HL-60 (cell line): ENCODE data around the gene ARMC9.

Experiments used
- DNase-seq, 2 experiments: peaks; one replicate each; pipeline ENCODE4 v3.0.0-alpha.2; 2010 to 2020; ENCODE audit warnings: low read depth in 1 of 2, low spot score in 1 of 2
- H3K27ac ChIP-seq: fragments of 250-450 bp; sonication (Bioruptor Pico); replicated peaks from 2 replicates; pipeline ENCODE4 v1.5.1; 2020; ENCODE audit warnings: mild to moderate bottlenecking, moderate library complexity
- H3K27me3 ChIP-seq: fragments of 250-450 bp; sonication (Bioruptor Pico); 2 replicates; pipeline ENCODE4 v1.5.1; 2021; ENCODE audit warnings: mild to moderate bottlenecking, moderate library complexity; ENCODE audit not compliant: insufficient read depth, poor library complexity, severe bottlenecking
- H3K4me3 ChIP-seq: replicated peaks from 2 replicates; pipeline ENCODE4 v1.5.1; 2011; ENCODE audit warnings: mild to moderate bottlenecking, control low read depth, low read length; ENCODE audit not compliant: insufficient read depth
- GABPA ChIP-seq: IDR thresholded peaks from 2 replicates; pipeline ENCODE4 v1.6.1; 2012; ENCODE audit warnings: low read depth
- POLR2AphosphoS5 ChIP-seq: IDR thresholded peaks from 2 replicates; pipeline ENCODE4 v1.6.1; 2012; ENCODE audit warnings: low read depth
- SPI1 ChIP-seq: IDR thresholded peaks from 2 replicates; pipeline ENCODE4 v1.6.1; 2012; ENCODE audit warnings: low read depth, mild to moderate bottlenecking, borderline replicate concordance
- TF ChIP-seq, protein P1 (sequence below): IDR thresholded peaks from 2 replicates; pipeline ENCODE4 v1.6.1; 2012; ENCODE audit warnings: low read depth; ENCODE audit not compliant: insufficient replicate concordance
- TF ChIP-seq, protein P2 (sequence below): IDR thresholded peaks from one replicate; pipeline ENCODE4 v1.5.1; 2011; ENCODE audit warnings: low read length, control low read depth, inconsistent platforms; ENCODE audit not compliant: insufficient read depth

ARMC9 gene

DNA sequence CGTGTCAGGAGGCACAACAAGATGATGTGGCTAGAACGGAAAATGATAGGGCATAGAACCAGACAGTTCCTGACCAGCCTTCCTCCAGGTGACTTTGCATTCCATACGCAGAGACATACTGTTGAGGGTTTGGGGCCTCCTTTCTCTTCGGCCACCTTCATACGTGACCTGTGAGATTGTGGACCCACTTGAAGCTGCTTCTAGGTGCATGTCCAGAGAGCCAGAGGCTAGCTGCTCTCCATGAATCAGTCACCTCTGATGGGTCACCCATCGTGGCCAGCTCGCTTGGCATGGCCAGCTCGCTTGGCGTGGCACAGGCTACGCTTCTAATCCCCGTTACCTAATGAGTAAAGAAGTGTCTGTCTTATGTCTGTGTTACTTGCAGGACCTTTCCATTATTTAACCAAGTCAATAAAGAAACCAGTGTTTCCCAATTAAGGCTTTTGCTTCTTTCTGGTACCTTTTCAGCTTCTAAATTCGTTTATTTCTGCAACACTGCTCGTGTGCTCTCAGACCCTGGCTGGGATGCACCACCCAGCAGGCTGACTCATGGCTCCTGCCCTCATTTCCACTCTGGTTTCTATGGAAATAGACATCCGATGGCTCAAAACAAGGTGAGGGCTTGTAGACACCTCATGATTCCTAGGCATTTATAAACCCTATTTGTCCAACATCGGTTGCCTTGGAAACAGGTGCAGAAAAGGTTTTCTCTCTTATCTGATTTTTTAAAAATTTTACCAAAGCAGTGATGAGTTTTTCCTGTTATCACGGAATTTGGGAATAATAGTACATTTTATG is 110.4 kb downstream of the ARMC9 start:
- DNase-seq: no peak
- TF ChIP-seq, protein P1, sequence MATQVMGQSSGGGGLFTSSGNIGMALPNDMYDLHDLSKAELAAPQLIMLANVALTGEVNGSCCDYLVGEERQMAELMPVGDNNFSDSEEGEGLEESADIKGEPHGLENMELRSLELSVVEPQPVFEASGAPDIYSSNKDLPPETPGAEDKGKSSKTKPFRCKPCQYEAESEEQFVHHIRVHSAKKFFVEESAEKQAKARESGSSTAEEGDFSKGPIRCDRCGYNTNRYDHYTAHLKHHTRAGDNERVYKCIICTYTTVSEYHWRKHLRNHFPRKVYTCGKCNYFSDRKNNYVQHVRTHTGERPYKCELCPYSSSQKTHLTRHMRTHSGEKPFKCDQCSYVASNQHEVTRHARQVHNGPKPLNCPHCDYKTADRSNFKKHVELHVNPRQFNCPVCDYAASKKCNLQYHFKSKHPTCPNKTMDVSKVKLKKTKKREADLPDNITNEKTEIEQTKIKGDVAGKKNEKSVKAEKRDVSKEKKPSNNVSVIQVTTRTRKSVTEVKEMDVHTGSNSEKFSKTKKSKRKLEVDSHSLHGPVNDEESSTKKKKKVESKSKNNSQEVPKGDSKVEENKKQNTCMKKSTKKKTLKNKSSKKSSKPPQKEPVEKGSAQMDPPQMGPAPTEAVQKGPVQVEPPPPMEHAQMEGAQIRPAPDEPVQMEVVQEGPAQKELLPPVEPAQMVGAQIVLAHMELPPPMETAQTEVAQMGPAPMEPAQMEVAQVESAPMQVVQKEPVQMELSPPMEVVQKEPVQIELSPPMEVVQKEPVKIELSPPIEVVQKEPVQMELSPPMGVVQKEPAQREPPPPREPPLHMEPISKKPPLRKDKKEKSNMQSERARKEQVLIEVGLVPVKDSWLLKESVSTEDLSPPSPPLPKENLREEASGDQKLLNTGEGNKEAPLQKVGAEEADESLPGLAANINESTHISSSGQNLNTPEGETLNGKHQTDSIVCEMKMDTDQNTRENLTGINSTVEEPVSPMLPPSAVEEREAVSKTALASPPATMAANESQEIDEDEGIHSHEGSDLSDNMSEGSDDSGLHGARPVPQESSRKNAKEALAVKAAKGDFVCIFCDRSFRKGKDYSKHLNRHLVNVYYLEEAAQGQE: no peak
- TF ChIP-seq, protein P2, sequence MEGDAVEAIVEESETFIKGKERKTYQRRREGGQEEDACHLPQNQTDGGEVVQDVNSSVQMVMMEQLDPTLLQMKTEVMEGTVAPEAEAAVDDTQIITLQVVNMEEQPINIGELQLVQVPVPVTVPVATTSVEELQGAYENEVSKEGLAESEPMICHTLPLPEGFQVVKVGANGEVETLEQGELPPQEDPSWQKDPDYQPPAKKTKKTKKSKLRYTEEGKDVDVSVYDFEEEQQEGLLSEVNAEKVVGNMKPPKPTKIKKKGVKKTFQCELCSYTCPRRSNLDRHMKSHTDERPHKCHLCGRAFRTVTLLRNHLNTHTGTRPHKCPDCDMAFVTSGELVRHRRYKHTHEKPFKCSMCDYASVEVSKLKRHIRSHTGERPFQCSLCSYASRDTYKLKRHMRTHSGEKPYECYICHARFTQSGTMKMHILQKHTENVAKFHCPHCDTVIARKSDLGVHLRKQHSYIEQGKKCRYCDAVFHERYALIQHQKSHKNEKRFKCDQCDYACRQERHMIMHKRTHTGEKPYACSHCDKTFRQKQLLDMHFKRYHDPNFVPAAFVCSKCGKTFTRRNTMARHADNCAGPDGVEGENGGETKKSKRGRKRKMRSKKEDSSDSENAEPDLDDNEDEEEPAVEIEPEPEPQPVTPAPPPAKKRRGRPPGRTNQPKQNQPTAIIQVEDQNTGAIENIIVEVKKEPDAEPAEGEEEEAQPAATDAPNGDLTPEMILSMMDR: no peak
- TF ChIP-seq SPI1 (no peak), POLR2AphosphoS5 (no peak), GABPA (no peak)
- Histone ChIP-seq H3K27me3 (no peaks in the 10 kb centered on the region), H3K4me3 (no peak overlapping the region), H3K27ac (no peak overlapping the region)

DNA sequence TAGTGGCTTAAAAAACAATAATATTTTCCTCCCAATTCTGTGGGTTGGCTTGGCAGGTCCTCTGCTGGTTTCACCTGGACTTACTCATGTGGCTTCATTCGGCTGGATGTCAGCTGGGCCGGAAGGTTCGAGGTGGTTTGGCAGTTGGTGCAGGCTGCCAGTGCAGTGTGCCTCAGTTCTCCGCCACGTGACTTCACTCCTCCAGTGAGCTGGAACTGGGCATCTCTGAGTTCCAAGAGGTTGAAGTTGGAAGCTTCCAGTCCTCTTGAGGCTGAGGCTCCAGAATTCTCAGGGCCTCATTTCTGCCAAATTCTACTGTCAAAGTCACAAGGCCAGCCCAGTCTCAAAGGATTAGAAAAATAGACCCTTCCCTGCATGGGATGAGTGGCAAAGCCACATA is 113.6 kb downstream of the ARMC9 start:
- Histone ChIP-seq H3K4me3 (no peak overlapping the region), H3K27ac (no peak overlapping the region), H3K27me3 (no peaks in the 10 kb centered on the region)
- no peak for DNase-seq
- TF ChIP-seq SPI1 (no peak), GABPA (no peak), POLR2AphosphoS5 (no peak)
- TF ChIP-seq, protein P2: no peak
- TF ChIP-seq, protein P1: no peak

DNA sequence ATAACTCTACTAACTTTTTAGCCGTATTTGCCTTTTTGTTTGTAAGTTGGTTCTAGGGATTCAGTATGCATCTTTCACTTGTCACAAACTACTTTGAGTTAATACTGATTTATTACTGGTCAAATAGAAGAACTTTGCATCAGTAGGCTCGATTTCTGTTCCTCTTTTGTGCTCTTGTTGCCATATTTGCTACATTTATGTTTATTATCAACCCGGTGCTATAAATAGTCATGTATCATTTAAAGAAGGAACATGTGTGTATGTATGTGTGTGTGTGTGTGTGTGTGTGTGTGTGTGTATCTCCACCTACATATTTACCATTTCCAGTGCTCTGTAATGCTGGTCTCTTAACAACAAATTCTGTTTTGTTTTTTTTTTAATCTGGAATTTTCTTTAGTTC is 117.5 kb downstream of the ARMC9 start:
- no peak for DNase-seq
- H3K4me3 ChIP-seq: no peak overlapping the region
- TF ChIP-seq POLR2AphosphoS5 (no peak), SPI1 (peak; percentile 56; the same call in 1 of the 2 replicates)
- H3K27ac ChIP-seq: no peak overlapping the region
- H3K27me3 ChIP-seq: no peaks in the 10 kb centered on the region

DNA sequence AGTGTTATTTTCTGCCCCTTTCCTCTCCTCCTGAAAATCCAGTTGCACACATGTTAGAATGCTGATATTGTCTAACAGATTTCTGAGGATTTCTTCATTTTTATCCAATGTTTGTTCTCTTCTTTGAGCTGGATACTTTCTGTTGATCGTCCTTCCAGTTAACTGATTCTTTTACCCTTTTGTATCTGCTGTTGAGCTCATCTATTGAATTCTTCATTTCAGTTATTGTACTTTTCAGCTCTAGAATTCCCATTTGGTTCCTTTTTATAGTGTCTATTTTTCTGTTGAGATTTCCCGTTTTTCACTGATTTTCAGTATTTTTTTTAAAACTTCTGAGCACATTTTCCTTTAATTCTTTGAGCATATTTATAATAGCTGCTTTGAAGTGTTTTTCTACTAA is 119.1 kb downstream of the ARMC9 start:
- no peak overlapping the region for H3K27ac ChIP-seq
- no peak for TF ChIP-seq GABPA
- TF ChIP-seq, protein P2: no peak
- TF ChIP-seq, protein P1: no peak
- TF ChIP-seq POLR2AphosphoS5: no peak
- no peak for TF ChIP-seq SPI1
- no peak for DNase-seq

More for the DNA sequence above, 119.1 kb downstream of the ARMC9 start:
- no peak overlapping the region for H3K4me3 ChIP-seq
- no peaks in the 10 kb centered on the region for H3K27me3 ChIP-seq
